OCI-LY7 (cell line): ENCODE data around the gene KNG1. TPM values are rescaled to one million over a fixed set of nuclear protein-coding genes. Genes with fewer than 3 reads are reported as not detected.

Experiments
- BruUV-seq: library from RNA; stranded (reverse); fragments of 400-500 nt; replicated peaks from 2 replicates; lab custom pipeline; 2021; lab: Mats Ljungman, UMichigan
- CTCF ChIA-PET: fragments of 300-600 bp; sonication (Branson Sonifier 250); formaldehyde crosslinking; loops from one replicate; lab custom pipeline; 2022; ENCODE audit warnings: antibody characterized with exemption; ENCODE audit not compliant: unreplicated experiment; lab: Charles Lee
- POLR2A ChIA-PET: fragments of 300-600 bp; sonication (Branson Sonifier 250); formaldehyde crosslinking; loops from one replicate; lab custom pipeline; 2022; ENCODE audit warnings: antibody characterized with exemption; lab: Charles Lee
- DNase-seq: peaks from one replicate; pipeline ENCODE4 v3.0.0-alpha.2; 2015; ENCODE audit warnings: low spot score
- H2AFZ ChIP-seq: fragments of 200-600 bp; sonication (generic), shearing (Covaris generic); 2 replicates; pipeline ENCODE4 v1.6.1; 2014; ENCODE audit warnings: mild to moderate bottlenecking, antibody characterized with exemption, low read length, moderate library complexity
- H3K27ac ChIP-seq: fragments of 200-600 bp; sonication (generic); 2 replicates; pipeline ENCODE4 v1.5.1; 2014; ENCODE audit warnings: mixed run types, low read depth, mild to moderate bottlenecking, moderate library complexity, low read length, inconsistent platforms; ENCODE audit not compliant: poor library complexity, severe bottlenecking
- H3K36me3 ChIP-seq: fragments of 200-600 bp; sonication (generic); 2 replicates; pipeline ENCODE4 v1.6.1; 2014; ENCODE audit warnings: mild to moderate bottlenecking, antibody characterized with exemption, low read length, moderate library complexity, mixed read lengths; ENCODE audit not compliant: insufficient read depth
- H3K4me1 ChIP-seq: fragments of 200-600 bp; sonication (generic); 2 replicates; pipeline ENCODE4 v1.5.1; 2014; ENCODE audit warnings: mild to moderate bottlenecking, low read length; ENCODE audit not compliant: insufficient read depth, poor library complexity, severe bottlenecking
- H3K4me2 ChIP-seq: fragments of 200-600 bp; sonication (generic); 2 replicates; pipeline ENCODE4 v1.6.1; 2014; ENCODE audit warnings: mild to moderate bottlenecking, low read length
- H3K4me3 ChIP-seq: fragments of 200-600 bp; sonication (generic); 2 replicates; pipeline ENCODE4 v1.5.1; 2014; ENCODE audit warnings: mild to moderate bottlenecking, low read depth, low read length; ENCODE audit not compliant: poor library complexity, severe bottlenecking
- H3K79me2 ChIP-seq: fragments of 200-600 bp; sonication (generic); 2 replicates; pipeline ENCODE4 v1.6.1; 2016; ENCODE audit warnings: low read depth, mild to moderate bottlenecking, low read length, moderate library complexity, mixed read lengths; ENCODE audit not compliant: insufficient read depth
- H3K9me2 ChIP-seq: fragments of 200-600 bp; sonication (generic); 2 replicates; pipeline ENCODE4 v1.6.1; 2016; ENCODE audit warnings: mild to moderate bottlenecking, low read length, mixed read lengths; ENCODE audit not compliant: insufficient read depth
- H3K9me3 ChIP-seq: fragments of 200-600 bp; sonication (generic); 2 replicates; pipeline ENCODE4 v1.6.1; 2014; ENCODE audit warnings: mild to moderate bottlenecking, mixed run types, low read length, mixed read lengths
- H4K20me1 ChIP-seq: fragments of 200-600 bp; sonication (generic); 2 replicates; pipeline ENCODE4 v1.6.1; 2014; ENCODE audit warnings: mild to moderate bottlenecking, antibody characterized with exemption, low read length, moderate library complexity, mixed read lengths; ENCODE audit not compliant: insufficient read depth
- EZH2phosphoT487 ChIP-seq: fragments of 200-600 bp; sonication (generic); IDR thresholded peaks from 2 replicates; pipeline ENCODE4 v1.6.1; 2018; ENCODE audit warnings: low read depth, borderline replicate concordance, mild to moderate bottlenecking, mixed run types, antibody characterized with exemption, low read length, moderate library complexity, mixed read lengths
- intact Hi-C: fragments of 100-400 bp; cut with micrococcal nuclease; formaldehyde crosslinking; loops from one replicate; pipeline ENCODE4 v1.10.0; 2022; ENCODE audit not compliant: unreplicated experiment
- microRNA-seq: library from miRNA; unstranded; fragments of <30 nt; microRNA quantifications from one replicate; pipeline ENCODE4 v1.2.0, GENCODE V29; 2022; ENCODE audit warnings: borderline replicate concordance
- small RNA-seq: library from RNA; depleted of rRNA; stranded (forward); fragments of <200 nt; gene quantifications from one replicate; pipeline ENCODE3, GENCODE V24; 2014
- total RNA-seq, 2 experiments: library from RNA; depleted of rRNA in 1 of 2; stranded (reverse); fragments of >200 nt in 1 of 2; shearing (Covaris generic) in 1 of 2; gene quantifications; 2 replicates each; pipeline ENCODE4 v1.2.3, GENCODE V29; 2014 to 2022
- TF ChIP-seq, protein P1 (sequence below): fragments of 200-600 bp; sonication (generic); conservative IDR thresholded peaks from 2 replicates; pipeline ENCODE4 v1.5.1; 2014; ENCODE audit warnings: mild to moderate bottlenecking, antibody characterized with exemption, low read length, moderate library complexity, mixed read lengths

The KNG1 gene
- total RNA-seq, 2 experiments from 2014 or later, result not detected

- H4K20me1 ChIP-seq, result peaks cover 28% of the 10 kb centered on the region
- no TSS peak for BruUV-seq
- peak; percentile 50 for DNase-seq
- peak overlapping the region; percentile 34 for H3K27ac ChIP-seq
- peak overlapping the region; percentile 21; the same call in 1 of the 2 replicates for H3K4me2 ChIP-seq
- ChIA-PET POLR2A (interaction anchor here (1.1 to 2.3 kb wide), 3 partner anchors 8 to 15 kb away, joined by 3 to 6 read pairs (median 5); no protein-coding TSS in a partner anchor), CTCF (no interaction called here)
- H3K9me2 ChIP-seq, result no peaks in the 10 kb centered on the region
- H3K4me3 ChIP-seq, result no peak overlapping the region
- H3K4me1 ChIP-seq, result peaks cover 38% of the 10 kb centered on the region
- intact Hi-C loops, result no loop called here
- H3K36me3 ChIP-seq, result peaks cover 98% of the 10 kb centered on the region
- H2AFZ ChIP-seq, result no peak overlapping the region
- no peak for TF ChIP-seq EZH2phosphoT487
- TF ChIP-seq, protein P1, sequence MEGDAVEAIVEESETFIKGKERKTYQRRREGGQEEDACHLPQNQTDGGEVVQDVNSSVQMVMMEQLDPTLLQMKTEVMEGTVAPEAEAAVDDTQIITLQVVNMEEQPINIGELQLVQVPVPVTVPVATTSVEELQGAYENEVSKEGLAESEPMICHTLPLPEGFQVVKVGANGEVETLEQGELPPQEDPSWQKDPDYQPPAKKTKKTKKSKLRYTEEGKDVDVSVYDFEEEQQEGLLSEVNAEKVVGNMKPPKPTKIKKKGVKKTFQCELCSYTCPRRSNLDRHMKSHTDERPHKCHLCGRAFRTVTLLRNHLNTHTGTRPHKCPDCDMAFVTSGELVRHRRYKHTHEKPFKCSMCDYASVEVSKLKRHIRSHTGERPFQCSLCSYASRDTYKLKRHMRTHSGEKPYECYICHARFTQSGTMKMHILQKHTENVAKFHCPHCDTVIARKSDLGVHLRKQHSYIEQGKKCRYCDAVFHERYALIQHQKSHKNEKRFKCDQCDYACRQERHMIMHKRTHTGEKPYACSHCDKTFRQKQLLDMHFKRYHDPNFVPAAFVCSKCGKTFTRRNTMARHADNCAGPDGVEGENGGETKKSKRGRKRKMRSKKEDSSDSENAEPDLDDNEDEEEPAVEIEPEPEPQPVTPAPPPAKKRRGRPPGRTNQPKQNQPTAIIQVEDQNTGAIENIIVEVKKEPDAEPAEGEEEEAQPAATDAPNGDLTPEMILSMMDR, result peak; percentile 31; the same call in 1 of the 2 replicates
- H3K79me2 ChIP-seq, result peaks cover 37% of the 10 kb centered on the region
- no peaks in the 10 kb centered on the region for H3K9me3 ChIP-seq
Measured at GRCh38 chr3:186790261-186790981, 73.3 kb downstream of the KNG1 start.

Small RNA genes within 50 kb of the gene (microRNA-seq; reads per million reads assigned to microRNA genes)
- 167 reads per million, percentile 65 among the genes with 10 or more reads in this experiment for gene MIR1248

Small RNA genes within 50 kb of the gene (small RNA-seq; reads per million reads assigned to genes)
- gene RF00092 (not detected), gene RNU6-1105P (not detected), gene SNORA4 (not detected), gene SNORA63 (not detected), gene SNORA81 (not detected), gene SNORD2 (not detected)

Other genes starting within 250 kb of the KNG1 start
- gene CRYGS, start 173.0 kb upstream of the KNG1 start, total RNA-seq (2014; rRNA removed; shearing (Covaris generic)), result 6.5 and 7.0 TPM in 2 replicates
- 3.5 and 6.5 TPM in 2 replicates for gene CRYGS, start 173.0 kb upstream of the KNG1 start, total RNA-seq (2022)
- 24.2 and 27.0 TPM in 2 replicates for gene TBCCD1, start 150.0 kb upstream of the KNG1 start, total RNA-seq (2014; rRNA removed; shearing (Covaris generic))
- 21.3 and 21.9 TPM in 2 replicates for gene TBCCD1, start 150.0 kb upstream of the KNG1 start, total RNA-seq (2022)
- gene DNAJB11, start 146.6 kb upstream of the KNG1 start, total RNA-seq (2014; rRNA removed; shearing (Covaris generic)), result 73.0 and 78.7 TPM in 2 replicates
- 53.2 and 61.1 TPM in 2 replicates for gene DNAJB11, start 146.6 kb upstream of the KNG1 start, total RNA-seq (2022)
- not detected in 2 replicates for gene AHSG, start 104.3 kb upstream of the KNG1 start, total RNA-seq (2014; rRNA removed; shearing (Covaris generic))
- not detected in 2 replicates for gene AHSG, start 104.3 kb upstream of the KNG1 start, total RNA-seq (2022)
- gene FETUB, start 77.0 kb upstream of the KNG1 start, total RNA-seq (2014; rRNA removed; shearing (Covaris generic)), result not detected in 2 replicates
- not detected in 2 replicates for gene FETUB, start 77.0 kb upstream of the KNG1 start, total RNA-seq (2022)
- gene HRG, start 51.3 kb upstream of the KNG1 start, total RNA-seq (2014; rRNA removed; shearing (Covaris generic)), result not detected in 2 replicates
- not detected in 2 replicates for gene HRG, start 51.3 kb upstream of the KNG1 start, total RNA-seq (2022)
- 506 and 596 TPM in 2 replicates for gene EIF4A2, start 66.2 kb downstream of the KNG1 start, total RNA-seq (2014; rRNA removed; shearing (Covaris generic))
- 425 and 437 TPM in 2 replicates for gene EIF4A2, start 66.2 kb downstream of the KNG1 start, total RNA-seq (2022)
- gene RFC4, start 89.1 kb downstream of the KNG1 start, total RNA-seq (2014; rRNA removed; shearing (Covaris generic)), result 114 and 137 TPM in 2 replicates
- 118 and 126 TPM in 2 replicates for gene RFC4, start 89.1 kb downstream of the KNG1 start, total RNA-seq (2022)
- gene ADIPOQ, start 125.4 kb downstream of the KNG1 start, total RNA-seq (2014; rRNA removed; shearing (Covaris generic)), result not detected in 2 replicates
- gene ADIPOQ, start 125.4 kb downstream of the KNG1 start, total RNA-seq (2022), result not detected in 2 replicates
- gene ST6GAL1, start 213.2 kb downstream of the KNG1 start, total RNA-seq (2014; rRNA removed; shearing (Covaris generic)), result 173 and 192 TPM in 2 replicates
- 373 and 375 TPM in 2 replicates for gene ST6GAL1, start 213.2 kb downstream of the KNG1 start, total RNA-seq (2022)